Measurements from ENCODE around the gene DGKD.

GRCh38 chr2:233468047-233468740 lies 113.9 kb downstream of the DGKD start:
- TF ChIP-seq POLR2A (IDR thresholded peaks at IDR 0.05) = no peak
- TF ChIP-seq, protein P1, sequence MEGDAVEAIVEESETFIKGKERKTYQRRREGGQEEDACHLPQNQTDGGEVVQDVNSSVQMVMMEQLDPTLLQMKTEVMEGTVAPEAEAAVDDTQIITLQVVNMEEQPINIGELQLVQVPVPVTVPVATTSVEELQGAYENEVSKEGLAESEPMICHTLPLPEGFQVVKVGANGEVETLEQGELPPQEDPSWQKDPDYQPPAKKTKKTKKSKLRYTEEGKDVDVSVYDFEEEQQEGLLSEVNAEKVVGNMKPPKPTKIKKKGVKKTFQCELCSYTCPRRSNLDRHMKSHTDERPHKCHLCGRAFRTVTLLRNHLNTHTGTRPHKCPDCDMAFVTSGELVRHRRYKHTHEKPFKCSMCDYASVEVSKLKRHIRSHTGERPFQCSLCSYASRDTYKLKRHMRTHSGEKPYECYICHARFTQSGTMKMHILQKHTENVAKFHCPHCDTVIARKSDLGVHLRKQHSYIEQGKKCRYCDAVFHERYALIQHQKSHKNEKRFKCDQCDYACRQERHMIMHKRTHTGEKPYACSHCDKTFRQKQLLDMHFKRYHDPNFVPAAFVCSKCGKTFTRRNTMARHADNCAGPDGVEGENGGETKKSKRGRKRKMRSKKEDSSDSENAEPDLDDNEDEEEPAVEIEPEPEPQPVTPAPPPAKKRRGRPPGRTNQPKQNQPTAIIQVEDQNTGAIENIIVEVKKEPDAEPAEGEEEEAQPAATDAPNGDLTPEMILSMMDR (IDR thresholded peaks at IDR 0.05) = no peak
